ENCODE results near the gene DPH2. TPM values are rescaled to one million over a fixed set of nuclear protein-coding genes. Genes with fewer than 3 reads are reported as not detected.

DPH2 gene
- total and polyA plus RNA-seq, 10 of the 15 experiments (the other 5 are each of a cell fraction or from before 2014, with no cell fraction given), result 13.1 to 82.9 (median 52.0) TPM

- TF ChIP-seq SIX5 (IDR thresholded peaks at IDR 0.05; ENCODE audit: low read depth, low read length, severe bottlenecking) (no peak), MEF2B (IDR thresholded peaks at IDR 0.05; ENCODE audit: partially characterized antibody, poor library complexity, severe bottlenecking) (no peak), ZNF384 (IDR thresholded peaks at IDR 0.05; ENCODE audit: borderline replicate concordance, low read depth, low read length) (no peak)
Measured at GRCh38 chr1:43993206-43993914, 23.6 kb downstream of the DPH2 start (continued).

- no peak for DNase-seq (ENCODE audit: low read depth, low spot score)
- H3K4me2 ChIP-seq (ENCODE audit: control insufficient read depth, insufficient read depth), result no peak overlapping the region
- TF ChIP-seq CEBPB (IDR thresholded peaks at IDR 0.05; ENCODE audit: borderline replicate concordance in 1 of 2, low read depth in 2 of 2, low read length in 2 of 2), result no peak
- TF ChIP-seq NFXL1 (IDR thresholded peaks at IDR 0.05; ENCODE audit: borderline replicate concordance), result no peak
- TF ChIP-seq ZSCAN29 (IDR thresholded peaks at IDR 0.05), result no peak
- no peak for TF ChIP-seq FOXK2 (IDR thresholded peaks at IDR 0.05)
- no peak for TF ChIP-seq CHD1 (IDR thresholded peaks at IDR 0.05; ENCODE audit: low read depth, low read length)
- intact Hi-C loops (cut with micrococcal nuclease; ENCODE audit: unreplicated experiment), result loop anchor here (5.0 kb wide), 1 partner anchor 38 kb away; the partner anchor contains the start of gene SLC6A9
- POLR2A ChIA-PET, result interaction anchor here (0.5 to 1.0 kb wide), 5 partner anchors 14 to 627 kb away, joined by 3 to 5 read pairs (median 3); no protein-coding TSS in a partner anchor
- no peaks in the 10 kb centered on the region for H3K36me3 ChIP-seq (ENCODE audit: control insufficient read depth in 2 of 2, insufficient read depth in 2 of 2, low read length in 1 of 2)
- no peaks in the 10 kb centered on the region for H4K20me1 ChIP-seq (ENCODE audit: control insufficient read depth, insufficient read depth)
- no peaks in the 10 kb centered on the region for H3K79me2 ChIP-seq (ENCODE audit: control insufficient read depth, insufficient read depth, low read length)
- no peak overlapping the region for H3K27ac ChIP-seq (ENCODE audit: control insufficient read depth, insufficient read depth)
- no peak overlapping the region for H3K9ac ChIP-seq (ENCODE audit: control insufficient read depth, insufficient read depth, low read length)
- H3K27me3 ChIP-seq (replicated peaks in 1 of 2; ENCODE audit: control insufficient read depth in 2 of 2, insufficient read depth in 2 of 2, low read length in 1 of 2), result no peaks in the 10 kb centered on the region
- H3K9me3 ChIP-seq (replicated peaks; ENCODE audit: control insufficient read depth, insufficient read depth, low read length), result no peaks in the 10 kb centered on the region
- peaks cover 17% of the 10 kb centered on the region for H3K4me1 ChIP-seq (ENCODE audit: control insufficient read depth, insufficient read depth, low read length)
- RAD21 ChIA-PET (ENCODE audit: unreplicated experiment), result interaction anchor here (0.6 to 1.8 kb wide), 4 partner anchors 41 to 94 kb away, joined by 3 to 5 read pairs (median 3); no protein-coding TSS in a partner anchor
- H2AFZ ChIP-seq (ENCODE audit: control insufficient read depth, low read depth, low read length), result no peak overlapping the region
- in situ Hi-C loops (cut with MboI), result no loop called here
- WGBS (ENCODE audit: insufficient coverage, insufficient replicate concordance, low lambda C conversion rate, missing lambda C conversion rate), result 60% methylated on average over 7 of the region's 7 CpGs
- CTCF ChIA-PET, result interaction anchor here (0.7 to 4.6 kb wide), 9 partner anchors 9 to 230 kb away, joined by 3 to 25 read pairs (median 4); no protein-coding TSS in a partner anchor
- FAIRE-seq, result no peak
- SMC1A ChIA-PET (ENCODE audit: uncharacterized antibody, unreplicated experiment), result interaction anchor here (0.6 to 2.4 kb wide), 5 partner anchors 11 to 952 kb away, joined by 3 to 8 read pairs (median 4); no protein-coding TSS in a partner anchor
- no peak for ATAC-seq
- H3K4me3 ChIP-seq, result no peak overlapping the region
- BruUV-seq (replicated peaks), result no TSS peak
Measured at GRCh38 chr1:43994071-43994470, 24.3 kb downstream of the DPH2 start.

All from GM12878 (cell line).